ENCODE measurements around the gene BHLHA9.

GRCh38 chr17:1228781-1229348 is 41.4 kb upstream of the BHLHA9 start:
- no peak for TF ChIP-seq CTCF (conservative IDR thresholded peaks at IDR 0.05)
- no peak for TF ChIP-seq ZFX (IDR thresholded peaks at IDR 0.05)

Measured in C4-2B (cell line).